NCI-H2081 treated with DMSO at 0.1 percent for 48 hours (cell line): Measurements from ENCODE around the gene WDR90.

ENCODE experiments used
- DNase-seq: peaks from one replicate; lab custom pipeline; 2025; lab: John Stamatoyannopoulos, UW

Gene WDR90

GRCh38 chr16:676565-676902, 27.4 kb downstream of the WDR90 start:
- no peak for DNase-seq

- DNase-seq: no peak
Observed at GRCh38 chr16:676913-677312, 27.7 kb downstream of the WDR90 start.

GRCh38 chr16:677316-678190, 28.4 kb downstream of the WDR90 start:
- no peak for DNase-seq

- no peak for DNase-seq
Observed at GRCh38 chr16:678209-678857, 29.2 kb downstream of the WDR90 start.

- DNase-seq: no peak
Observed at GRCh38 chr16:678858-679813, 30.0 kb downstream of the WDR90 start.

GRCh38 chr16:679814-680624, 30.9 kb downstream of the WDR90 start, which contains the start of gene STUB1:
STUB1 (plus strand) TSS chr16:680410; CDS start chr16:680526, 116 bp downstream.
- DNase-seq: no peak

GRCh38 chr16:680625-680945, 31.4 kb downstream of the WDR90 start:
- DNase-seq: no peak

- DNase-seq: no peak
Observed at GRCh38 chr16:680967-681745, 32.0 kb downstream of the WDR90 start.

GRCh38 chr16:681746-682427, 32.7 kb downstream of the WDR90 start:
- DNase-seq: no peak

GRCh38 chr16:682493-683395, 33.6 kb downstream of the WDR90 start:
- DNase-seq: no peak

GRCh38 chr16:683396-684070, 34.4 kb downstream of the WDR90 start:
- DNase-seq: no peak

- DNase-seq: peak; percentile 86
Observed at GRCh38 chr16:684071-684794, 35.1 kb downstream of the WDR90 start, which contains the start of gene JMJD8. JMJD8 (minus strand) TSS chr16:684334; CDS start chr16:684319, 15 bp downstream.

- peak; percentile 82 for DNase-seq
Observed at GRCh38 chr16:684961-685696, 36.0 kb downstream of the WDR90 start.

- DNase-seq: no peak
Observed at GRCh38 chr16:685967-686366, 36.8 kb downstream of the WDR90 start.

- DNase-seq: no peak
Observed at GRCh38 chr16:686459-687260, 37.5 kb downstream of the WDR90 start.

- DNase-seq: no peak
Observed at GRCh38 chr16:687499-687898, 38.3 kb downstream of the WDR90 start.
